Measurements from ENCODE around the gene PCDHB4. TPM values are rescaled to one million over a fixed set of nuclear protein-coding genes. Genes with fewer than 3 reads are reported as not detected.

The PCDHB4 gene
- total RNA-seq = 0.18 and 0.97 TPM in 2 replicates

DNA sequence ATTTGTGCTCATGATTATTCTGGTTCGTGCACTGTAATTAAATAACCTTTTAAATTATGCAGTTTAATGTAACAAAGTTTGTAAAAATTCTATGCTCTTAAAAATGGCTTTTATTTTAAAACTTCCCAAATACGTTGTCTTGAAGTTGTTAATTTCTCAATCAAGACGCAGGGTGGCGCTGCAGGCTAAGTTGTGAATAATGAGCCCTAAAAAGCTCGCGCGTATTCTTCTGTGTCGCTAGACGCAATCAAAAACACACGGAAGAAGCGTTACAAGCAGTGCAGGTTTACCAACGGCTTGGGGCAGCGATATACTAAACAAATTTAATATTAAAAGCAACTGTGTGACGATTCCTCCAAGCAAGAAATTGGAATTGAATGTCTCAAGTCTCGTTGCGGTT is at the start of gene PCDHB4:
PCDHB4 (plus strand) TSS at position 256 of the 400 bp plus-strand sequence. CDS start 181 bp downstream, outside the sequence.

DNA sequence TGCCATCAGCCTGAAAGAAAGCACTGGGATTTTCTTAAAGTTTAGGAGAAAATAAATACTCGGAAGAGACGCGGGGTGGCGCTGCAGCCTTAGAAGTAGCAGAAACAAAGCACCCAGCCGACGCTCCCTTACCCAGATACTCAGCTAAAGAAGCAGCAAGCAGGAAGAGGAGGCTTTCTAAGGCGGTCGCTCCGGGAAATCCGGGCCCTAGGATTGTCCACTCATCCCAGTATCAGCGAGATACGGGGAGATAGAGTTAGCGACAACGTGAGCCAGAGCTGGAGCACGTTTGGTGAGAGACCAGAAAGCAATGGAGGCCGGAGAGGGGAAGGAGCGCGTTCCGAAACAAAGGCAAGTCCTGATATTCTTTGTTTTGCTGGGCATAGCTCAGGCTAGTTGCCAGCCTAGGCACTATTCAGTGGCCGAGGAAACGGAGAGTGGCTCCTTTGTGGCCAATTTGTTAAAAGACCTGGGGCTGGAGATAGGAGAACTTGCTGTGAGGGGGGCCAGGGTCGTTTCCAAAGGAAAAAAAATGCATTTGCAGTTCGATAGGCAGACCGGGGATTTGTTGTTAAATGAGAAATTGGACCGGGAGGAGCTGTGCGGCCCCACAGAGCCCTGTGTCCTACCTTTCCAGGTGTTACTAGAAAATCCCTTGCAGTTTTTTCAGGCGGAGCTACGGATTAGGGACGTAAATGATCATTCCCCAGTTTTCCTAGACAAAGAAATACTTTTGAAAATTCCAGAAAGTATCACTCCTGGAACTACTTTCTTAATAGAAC is 26.9 kb upstream of the PCDHB4 start, which contains the start of gene PCDHB2:
PCDHB2 (plus strand) TSS at position 135 of the 782 bp plus-strand sequence; CDS start at position 311, 176 bp downstream.

DNA sequence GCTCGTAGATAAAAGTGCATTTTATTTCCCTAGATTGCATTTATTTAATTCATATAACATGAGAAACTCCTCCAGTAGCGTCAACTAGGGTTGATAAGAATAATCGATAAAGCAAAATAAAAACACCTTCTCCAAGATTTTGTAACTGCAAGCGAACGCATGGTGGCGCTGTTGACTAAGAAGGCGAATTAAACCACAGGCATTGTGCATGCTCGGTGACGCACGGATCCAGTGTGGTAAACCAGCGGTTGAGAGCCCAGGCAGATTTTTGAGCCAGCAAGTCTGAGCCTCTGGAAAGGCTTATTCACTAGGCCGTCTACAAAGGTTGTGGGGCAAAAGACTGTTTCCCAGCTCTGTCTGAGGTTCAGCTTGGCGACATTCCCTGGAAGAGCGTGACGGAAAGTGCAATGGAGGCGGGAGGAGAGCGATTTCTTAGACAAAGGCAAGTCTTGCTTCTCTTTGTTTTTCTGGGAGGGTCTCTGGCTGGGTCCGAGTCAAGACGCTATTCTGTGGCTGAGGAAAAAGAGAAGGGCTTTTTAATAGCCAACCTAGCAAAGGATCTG is 21.3 kb upstream of the PCDHB4 start, which contains the start of gene PCDHB3:
PCDHB3 (plus strand) TSS at position 231 of the 563 bp plus-strand sequence; CDS start at position 408, 177 bp downstream.

DNA sequence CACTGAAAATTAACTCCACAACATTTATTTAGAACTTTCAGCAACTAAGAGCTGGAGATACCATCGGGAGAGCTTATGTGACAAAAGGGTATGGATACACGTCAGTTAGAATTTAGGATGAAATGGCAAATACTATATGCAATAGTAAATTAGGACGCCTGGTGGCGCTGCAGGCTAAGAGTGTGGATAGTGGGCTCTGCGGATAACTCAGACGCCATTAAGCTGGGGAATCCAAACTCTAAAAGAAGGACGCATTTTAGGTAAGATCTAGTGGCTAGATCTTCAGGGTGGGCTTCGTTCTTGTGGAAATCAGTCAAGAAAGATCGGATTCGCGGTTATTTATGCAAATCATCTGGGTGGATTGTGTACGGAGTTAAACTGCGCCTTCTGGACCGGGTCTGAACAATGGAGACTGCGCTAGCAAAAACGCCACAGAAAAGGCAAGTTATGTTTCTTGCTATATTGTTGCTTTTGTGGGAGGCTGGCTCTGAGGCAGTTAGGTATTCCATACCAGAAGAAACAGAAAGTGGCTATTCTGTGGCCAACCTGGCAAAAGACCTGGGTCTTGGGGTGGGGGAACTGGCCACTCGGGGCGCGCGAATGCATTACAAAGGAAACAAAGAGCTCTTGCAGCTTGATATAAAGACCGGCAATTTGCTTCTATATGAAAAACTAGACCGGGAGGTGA is 13.6 kb downstream of the PCDHB4 start, which contains the start of gene PCDHB5:
PCDHB5 (plus strand) TSS at position 177 of the 688 bp plus-strand sequence; CDS start at position 406, 229 bp downstream.

DNA sequence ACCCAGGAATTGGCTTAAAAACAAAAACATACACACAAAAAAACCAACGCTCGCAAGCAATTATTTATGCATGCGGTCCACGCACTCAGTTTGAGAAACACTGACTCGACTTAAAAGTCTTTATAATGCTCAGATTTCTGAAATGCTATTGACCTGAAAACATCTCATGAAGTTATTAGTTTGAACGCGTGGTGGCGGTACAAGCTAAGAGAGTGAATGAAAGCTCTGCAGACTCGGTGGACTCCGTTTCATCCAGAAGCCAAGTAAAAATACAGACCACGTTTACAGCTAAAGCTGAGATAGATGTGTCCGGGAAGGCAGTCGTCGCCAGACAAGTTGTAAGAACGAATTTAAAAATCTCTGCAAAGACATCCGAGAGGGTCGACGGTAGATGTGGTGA is 28.2 kb downstream of the PCDHB4 start, which contains the start of gene PCDHB6:
PCDHB6 (plus strand) TSS at position 246 of the 400 bp plus-strand sequence. CDS start 201 bp downstream, outside the sequence.

DNA sequence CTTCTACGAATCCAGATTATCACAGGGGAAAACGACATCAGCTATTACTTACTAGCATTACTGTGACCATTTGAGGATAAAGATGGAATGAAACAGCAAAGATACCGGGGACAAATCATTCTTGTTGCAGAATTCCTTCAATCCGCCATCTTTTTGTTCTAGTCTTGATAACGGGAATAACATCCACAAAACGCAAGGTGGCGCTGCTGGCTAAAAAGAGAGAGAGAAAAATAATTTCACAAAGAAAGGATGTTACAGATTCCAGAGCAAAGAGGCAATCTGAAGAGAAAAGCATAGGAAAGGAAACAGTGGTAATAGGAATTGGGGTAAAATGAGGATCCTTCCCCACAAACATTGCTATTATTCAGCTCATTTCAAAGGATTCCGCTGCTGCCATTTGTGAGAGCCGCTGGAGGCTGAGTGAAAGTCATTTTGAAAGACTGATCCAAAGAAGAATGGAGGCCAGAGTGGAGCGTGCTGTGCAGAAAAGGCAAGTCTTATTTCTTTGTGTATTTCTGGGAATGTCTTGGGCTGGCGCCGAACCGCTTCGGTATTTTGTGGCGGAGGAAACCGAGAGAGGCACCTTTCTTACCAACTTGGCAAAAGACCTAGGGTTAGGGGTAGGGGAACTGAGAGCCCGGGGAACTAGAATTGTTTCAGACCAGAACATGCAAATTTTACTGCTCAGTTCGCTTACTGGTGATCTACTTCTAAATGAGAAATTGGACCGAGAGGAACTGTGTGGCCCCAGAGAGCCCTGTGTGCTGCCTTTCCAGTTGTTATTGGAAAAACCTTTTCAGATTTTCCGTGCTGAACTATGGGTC is 51.0 kb downstream of the PCDHB4 start, which contains the start of gene PCDHB7:
PCDHB7 (plus strand) TSS at position 264 of the 824 bp plus-strand sequence; CDS start at position 456, 192 bp downstream.

Other genes starting within 250 kb of the PCDHB4 start
- under 0.01 and 0.16 TPM in 2 replicates for gene PCDHA12, start 246.5 kb upstream of the PCDHB4 start, total RNA-seq
- not detected in 2 replicates for gene PCDHA13, start 239.7 kb upstream of the PCDHB4 start, total RNA-seq
- not detected in 2 replicates for gene PCDHAC1, start 195.5 kb upstream of the PCDHB4 start, total RNA-seq
- gene PCDHAC2, start 155.3 kb upstream of the PCDHB4 start, total RNA-seq = under 0.01 and 0.49 TPM in 2 replicates
- gene PCDHB1, start 70.4 kb upstream of the PCDHB4 start, total RNA-seq = not detected in 2 replicates
- gene PCDHB2, start 27.2 kb upstream of the PCDHB4 start, total RNA-seq = 0.90 and 1.3 TPM in 2 replicates
- 0.16 TPM in 1 of 2 replicates, not detected in the other for gene PCDHB3, start 21.3 kb upstream of the PCDHB4 start, total RNA-seq
- gene PCDHB5, start 13.4 kb downstream of the PCDHB4 start, total RNA-seq = 1.3 and 4.5 TPM in 2 replicates
- 0.49 TPM in 1 of 2 replicates, not detected in the other for gene PCDHB6, start 28.2 kb downstream of the PCDHB4 start, total RNA-seq
- 0.16 and 1.1 TPM in 2 replicates for gene PCDHB7, start 50.8 kb downstream of the PCDHB4 start, total RNA-seq
- 0.49 TPM in 1 of 2 replicates, not detected in the other for gene PCDHB8, start 56.0 kb downstream of the PCDHB4 start, total RNA-seq
- gene PCDHB16, start 60.6 kb downstream of the PCDHB4 start, total RNA-seq = 0.54 TPM in 1 of 2 replicates, not detected in the other
- under 0.01 TPM in 1 of 2 replicates, not detected in the other for gene PCDHB9, start 65.3 kb downstream of the PCDHB4 start, total RNA-seq
- 0.16 and 0.18 TPM in 2 replicates for gene PCDHB10, start 70.5 kb downstream of the PCDHB4 start, total RNA-seq
- gene PCDHB11, start 77.8 kb downstream of the PCDHB4 start, total RNA-seq = 0.18 and 0.65 TPM in 2 replicates
- gene PCDHB12, start 86.9 kb downstream of the PCDHB4 start, total RNA-seq = 0.16 and 0.72 TPM in 2 replicates
- gene PCDHB13, start 92.1 kb downstream of the PCDHB4 start, total RNA-seq = 0.16 and 0.90 TPM in 2 replicates
- 0.54 and 1.5 TPM in 2 replicates for gene PCDHB14, start 101.5 kb downstream of the PCDHB4 start, total RNA-seq
- 1.8 TPM in 2 replicates for gene PCDHB15, start 123.6 kb downstream of the PCDHB4 start, total RNA-seq
- not detected in 2 replicates for gene SLC25A2, start 182.2 kb downstream of the PCDHB4 start, total RNA-seq
- 36.6 and 51.5 TPM in 2 replicates for gene TAF7, start 199.0 kb downstream of the PCDHB4 start, total RNA-seq
- 0.54 and 0.65 TPM in 2 replicates for gene PCDHGA1, start 208.7 kb downstream of the PCDHB4 start, total RNA-seq
- 2.5 and 5.8 TPM in 2 replicates for gene PCDHGA2, start 216.9 kb downstream of the PCDHB4 start, total RNA-seq
- 2.0 and 2.9 TPM in 2 replicates for gene PCDHGA3, start 222.0 kb downstream of the PCDHB4 start, total RNA-seq
- 0.36 and 0.81 TPM in 2 replicates for gene PCDHGB1, start 228.3 kb downstream of the PCDHB4 start, total RNA-seq
- gene PCDHGA4, start 233.2 kb downstream of the PCDHB4 start, total RNA-seq = 4.7 and 6.3 TPM in 2 replicates
- gene PCDHGB2, start 238.2 kb downstream of the PCDHB4 start, total RNA-seq = 1.6 and 3.2 TPM in 2 replicates
- gene PCDHGA5, start 242.3 kb downstream of the PCDHB4 start, total RNA-seq = 0.32 and 2.2 TPM in 2 replicates
- 1.8 and 2.4 TPM in 2 replicates for gene PCDHGB3, start 248.4 kb downstream of the PCDHB4 start, total RNA-seq

All from cardiac atrium fibroblast (primary cell).